NCI-H2227 treated with DMSO at 0.1 percent for 48 hours (cell line): Measurements from ENCODE around the gene UBE3D.
"Not testable (repeated sequence)": the region's sequence is repeated elsewhere in the genome, so short reads cannot be mapped to it uniquely, and the experiment has no call there.

Experiments used
- DNase-seq: peaks from one replicate; lab custom pipeline; 2025; lab: John Stamatoyannopoulos, UW

Gene UBE3D

GRCh38 chr6:82870582-82871172 lies 195.0 kb downstream of the UBE3D start:
- DNase-seq: no peak

GRCh38 chr6:82869493-82869892 lies 196.1 kb downstream of the UBE3D start:
- no peak for DNase-seq

- DNase-seq: no peak
Measured at GRCh38 chr6:82867946-82868345, 197.7 kb downstream of the UBE3D start.

GRCh38 chr6:82866446-82866845 lies 199.2 kb downstream of the UBE3D start:
- DNase-seq: no peak

- no peak for DNase-seq
Measured at GRCh38 chr6:82865461-82865860, 200.2 kb downstream of the UBE3D start.

GRCh38 chr6:82863781-82864180 lies 201.9 kb downstream of the UBE3D start:
- DNase-seq: no peak

- no peak for DNase-seq
Measured at GRCh38 chr6:82862543-82862942, 203.1 kb downstream of the UBE3D start.

- DNase-seq: no peak
Measured at GRCh38 chr6:82861121-82861520, 204.5 kb downstream of the UBE3D start.

- not testable (repeated sequence) for DNase-seq
Measured at GRCh38 chr6:82856077-82856476, 209.6 kb downstream of the UBE3D start.

- DNase-seq: not testable (repeated sequence)
Measured at GRCh38 chr6:82852904-82853303, 212.7 kb downstream of the UBE3D start.

GRCh38 chr6:82843291-82843885 lies 222.3 kb downstream of the UBE3D start:
- DNase-seq: no peak

GRCh38 chr6:82842721-82843120 lies 222.9 kb downstream of the UBE3D start:
- no peak for DNase-seq
